ENCODE measurements around the gene CACNB1. TPM values are rescaled to one million over a fixed set of nuclear protein-coding genes. Genes with fewer than 3 reads are reported as not detected.

Gene CACNB1
- total and polyA plus RNA-seq, 2 experiments from 2014 or later, result 6.6 to 7.1 TPM

DNA sequence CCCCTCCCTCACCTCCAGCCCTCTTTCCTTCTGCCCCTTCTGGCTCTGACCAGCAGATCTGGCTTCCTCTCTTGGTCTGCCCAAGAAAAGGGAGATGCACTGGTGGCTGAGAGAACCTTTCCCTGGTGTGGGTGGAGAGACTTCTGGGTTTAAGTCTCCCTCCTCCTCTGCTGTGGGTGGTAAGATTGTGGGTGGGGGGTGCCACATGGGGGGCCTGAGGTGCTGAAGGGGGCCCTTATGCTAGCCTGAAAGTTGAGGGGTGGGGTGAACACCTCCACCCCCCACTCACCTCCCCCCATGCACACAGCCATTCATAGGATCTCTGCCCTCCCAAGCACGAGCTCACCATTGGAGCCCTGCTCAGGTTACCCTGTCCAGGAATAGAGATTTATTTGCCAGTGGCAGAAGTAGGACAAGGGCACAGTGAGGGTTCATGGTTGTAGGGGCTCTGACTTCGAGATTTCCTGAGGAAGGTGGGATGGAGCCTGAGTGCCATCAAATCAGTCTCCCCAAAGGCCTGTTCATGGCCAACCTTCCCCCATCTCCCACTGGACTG lies 30.0 kb upstream of the CACNB1 start:
- in situ Hi-C loops (cut with MboI), result no loop called here
- H3K27ac ChIP-seq, result no peak overlapping the region
- H3K9me3 ChIP-seq (ENCODE audit: low read depth), result no peaks in the 10 kb centered on the region
- no peak overlapping the region for H3K9ac ChIP-seq
- TF ChIP-seq EZH2phosphoT487 (IDR thresholded peaks at IDR 0.05; ENCODE audit: insufficient read depth, low read depth) (no peak), EZH2 (IDR thresholded peaks at IDR 0.05; ENCODE audit: insufficient read depth, poor library complexity, severe bottlenecking) (no peak)
- no peak overlapping the region for H3K4me3 ChIP-seq
- H3K4me1 ChIP-seq (ENCODE audit: insufficient read depth), result peaks cover 13% of the 10 kb centered on the region
- H2AFZ ChIP-seq, result no peak overlapping the region
- 0 out of 2 replicates have a peak, but pooled peaks cover 5% of the 10 kb centered on the region for H3F3A ChIP-seq (ENCODE audit: insufficient read depth)
- no peak overlapping the region for H3K4me2 ChIP-seq (ENCODE audit: unreplicated experiment)
- no peaks in the 10 kb centered on the region for H3K9me2 ChIP-seq (ENCODE audit: insufficient read depth)
- WGBS, 2 experiments (ENCODE audit: low coverage in 1 of 2, low lambda C conversion rate in 2 of 2, missing lambda C conversion rate in 2 of 2), result 51 to 53% methylated on average over 2 of the region's 2 CpGs
- H3K79me2 ChIP-seq (ENCODE audit: insufficient read depth), result no peaks in the 10 kb centered on the region
- peaks cover 11% of the 10 kb centered on the region for H3K27me3 ChIP-seq (replicated peaks; ENCODE audit: insufficient read depth)
- no peak for DNase-seq
- H4K20me1 ChIP-seq (ENCODE audit: insufficient read depth), result no peaks in the 10 kb centered on the region
- H3K36me3 ChIP-seq (ENCODE audit: low read depth), result no peaks in the 10 kb centered on the region

DNA sequence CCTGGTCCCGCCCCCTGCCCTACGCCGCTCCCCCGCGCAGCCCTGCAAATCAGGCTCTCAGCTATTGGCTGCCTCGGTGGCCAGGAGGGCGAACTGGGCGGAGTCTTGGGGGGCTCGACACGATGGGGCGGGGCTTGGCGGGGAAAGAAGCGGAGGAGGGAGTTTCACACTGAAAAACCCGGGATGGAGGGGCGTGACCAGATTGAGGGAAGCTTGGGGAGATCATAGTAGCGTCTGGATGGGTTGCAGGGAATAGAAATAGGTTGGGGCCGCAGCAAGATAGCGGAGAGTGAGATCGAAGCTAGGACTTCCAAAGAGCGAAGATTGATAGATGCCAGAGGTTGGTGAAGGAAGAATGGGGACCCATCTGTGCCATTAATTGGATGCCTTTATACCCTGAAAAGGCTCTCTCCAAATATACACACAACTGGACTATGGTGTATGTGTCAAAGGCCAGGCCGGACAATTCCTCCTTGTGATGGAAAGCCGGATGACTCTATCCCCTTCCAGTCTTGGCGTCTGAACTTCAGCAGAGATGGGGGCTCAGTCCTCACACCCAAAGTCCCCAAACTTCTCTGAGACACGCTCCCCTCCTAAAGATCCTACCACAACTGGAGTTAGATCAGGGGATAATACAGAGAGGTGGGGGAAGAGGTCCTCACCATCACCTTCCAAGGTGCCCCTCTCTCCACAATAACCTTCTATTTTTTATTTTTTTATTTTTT lies 28.7 kb upstream of the CACNB1 start:
- Histone ChIP-seq H3K79me2 (ENCODE audit: insufficient read depth) (no peaks in the 10 kb centered on the region), H3F3A (ENCODE audit: insufficient read depth) (0 out of 2 replicates have a peak, but pooled peaks cover 5% of the 10 kb centered on the region), H3K4me1 (ENCODE audit: insufficient read depth) (peaks cover 9% of the 10 kb centered on the region), H2AFZ (0 out of 2 replicates have a peak overlapping the region, but pooled peaks have one; percentile 27), H3K4me2 (ENCODE audit: unreplicated experiment) (peak overlapping the region; percentile 82), H3K9me3 (ENCODE audit: low read depth) (no peaks in the 10 kb centered on the region), H3K9ac (no peak overlapping the region), H3K4me3 (peak overlapping the region; percentile 58), H3K27me3 (replicated peaks; ENCODE audit: insufficient read depth) (peaks cover 11% of the 10 kb centered on the region), H3K36me3 (ENCODE audit: low read depth) (no peaks in the 10 kb centered on the region), H3K27ac (no peak overlapping the region), H3K9me2 (ENCODE audit: insufficient read depth) (no peaks in the 10 kb centered on the region), H4K20me1 (ENCODE audit: insufficient read depth) (no peaks in the 10 kb centered on the region)
- in situ Hi-C loops (cut with MboI), result no loop called here
- WGBS, 2 experiments (ENCODE audit: low coverage in 1 of 2, low lambda C conversion rate in 2 of 2, missing lambda C conversion rate in 2 of 2), result 15 to 20% methylated on average over 18 to 24 of the region's 24 CpGs
- peak; percentile 57 for DNase-seq
- TF ChIP-seq EZH2 (IDR thresholded peaks at IDR 0.05; ENCODE audit: insufficient read depth, poor library complexity, severe bottlenecking) (no peak), EZH2phosphoT487 (IDR thresholded peaks at IDR 0.05; ENCODE audit: insufficient read depth, low read depth) (no peak)

DNA sequence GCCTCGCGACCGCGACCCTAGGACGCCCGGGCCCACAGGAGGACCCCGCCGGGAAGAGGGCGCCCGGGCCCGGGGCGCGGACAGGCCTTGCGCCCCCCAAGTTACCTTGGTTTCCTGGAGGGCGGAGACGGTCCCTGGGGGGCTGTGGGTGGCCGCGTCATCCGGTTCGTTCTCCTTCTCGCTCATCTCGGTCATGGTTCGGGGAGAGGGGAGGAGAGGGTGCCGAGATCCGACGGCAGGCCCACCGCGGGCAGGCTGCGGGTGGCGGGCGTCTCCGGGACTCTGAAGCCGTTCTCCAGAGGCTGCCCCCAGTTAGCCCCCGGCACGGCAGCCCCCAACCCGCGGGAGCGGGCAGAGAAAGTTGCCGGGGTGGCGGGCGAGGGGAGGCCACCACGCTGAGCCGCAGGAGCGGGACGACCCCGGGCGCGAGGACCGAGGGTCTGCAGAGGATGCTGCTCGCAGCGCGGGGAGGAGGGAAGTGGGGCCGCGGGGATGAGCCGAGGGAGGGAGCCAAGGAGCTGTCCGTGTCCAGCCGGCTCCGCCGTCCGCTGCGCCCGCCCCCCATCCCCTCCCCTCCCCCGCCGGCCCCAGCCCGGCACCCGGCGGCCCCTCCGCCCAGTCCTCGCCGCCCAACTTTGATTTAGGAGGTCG lies 28.0 kb upstream of the CACNB1 start, which contains the start of gene STAC2:
STAC2 (minus strand) TSS at position 638 of the 651 bp plus-strand sequence; CDS start at position 195, 443 bp downstream.
- Histone ChIP-seq H3K79me2 (ENCODE audit: insufficient read depth) (no peaks in the 10 kb centered on the region), H3K4me1 (ENCODE audit: insufficient read depth) (peaks cover 9% of the 10 kb centered on the region), H3K36me3 (ENCODE audit: low read depth) (no peaks in the 10 kb centered on the region), H2AFZ (peak within 1 kb of the TSS; percentile 27; the same call in 1 of the 2 replicates), H3K4me2 (ENCODE audit: unreplicated experiment) (peak within 1 kb of the TSS; percentile 82), H3K9me2 (ENCODE audit: insufficient read depth) (no peaks in the 10 kb centered on the region), H3K27me3 (replicated peaks; ENCODE audit: insufficient read depth) (peaks cover 11% of the 10 kb centered on the region), H4K20me1 (ENCODE audit: insufficient read depth) (no peaks in the 10 kb centered on the region), H3K9ac (no peak within 1 kb of the TSS), H3K9me3 (ENCODE audit: low read depth) (no peaks in the 10 kb centered on the region), H3F3A (ENCODE audit: insufficient read depth) (0 out of 2 replicates have a peak, but pooled peaks cover 5% of the 10 kb centered on the region), H3K27ac (no peak within 1 kb of the TSS), H3K4me3 (peak within 1 kb of the TSS; percentile 58)
- in situ Hi-C loops (cut with MboI), result no loop called here
- peak; percentile 34 for DNase-seq
- peak; percentile 9 for TF ChIP-seq EZH2 (IDR thresholded peaks at IDR 0.05; ENCODE audit: insufficient read depth, poor library complexity, severe bottlenecking)
- TF ChIP-seq EZH2phosphoT487 (IDR thresholded peaks at IDR 0.05; ENCODE audit: insufficient read depth, low read depth), result 0 out of 2 replicates have a peak, but pooled peaks have one; percentile 50
- 3 to 6% methylated on average over 36 to 46 of the region's 71 CpGs for WGBS, 2 experiments (ENCODE audit: low coverage in 1 of 2, low lambda C conversion rate in 2 of 2, missing lambda C conversion rate in 2 of 2)

DNA sequence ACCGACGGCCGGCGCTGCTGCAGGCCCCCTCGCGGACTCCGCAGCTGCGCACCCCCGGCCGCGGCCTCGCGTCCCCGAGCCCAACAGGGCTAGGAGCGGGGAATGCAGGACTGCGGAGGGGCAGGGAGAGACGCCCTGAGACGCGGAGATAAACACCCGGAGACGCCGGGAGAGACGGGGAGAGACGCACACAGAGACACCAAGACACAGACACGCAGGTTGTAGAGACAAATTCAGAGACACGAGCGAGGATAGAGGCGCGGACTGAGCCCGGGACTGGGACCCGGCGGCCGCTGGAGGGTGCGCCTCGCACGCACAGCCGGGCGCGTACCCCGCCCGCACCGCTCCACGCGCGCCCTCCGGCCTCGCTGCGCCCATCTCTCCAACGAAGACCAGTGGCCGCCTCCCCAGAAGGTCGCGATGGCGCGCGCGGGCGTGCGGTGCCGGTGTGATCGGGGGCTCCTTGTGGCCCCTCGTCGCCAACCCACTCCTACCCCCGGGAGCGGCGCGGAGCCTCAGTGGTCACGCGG lies 27.4 kb upstream of the CACNB1 start:
- no peak overlapping the region for H3K27ac ChIP-seq
- DNase-seq, result no peak
- no peaks in the 10 kb centered on the region for H4K20me1 ChIP-seq (ENCODE audit: insufficient read depth)
- H3K4me1 ChIP-seq (ENCODE audit: insufficient read depth), result peaks cover 9% of the 10 kb centered on the region
- no peaks in the 10 kb centered on the region for H3K79me2 ChIP-seq (ENCODE audit: insufficient read depth)
- H3F3A ChIP-seq (ENCODE audit: insufficient read depth), result 0 out of 2 replicates have a peak, but pooled peaks cover 5% of the 10 kb centered on the region
- peak overlapping the region; percentile 27; the same call in 1 of the 2 replicates for H2AFZ ChIP-seq
- in situ Hi-C loops (cut with MboI), result no loop called here
- no peaks in the 10 kb centered on the region for H3K9me3 ChIP-seq (ENCODE audit: low read depth)
- TF ChIP-seq EZH2phosphoT487 (IDR thresholded peaks at IDR 0.05; ENCODE audit: insufficient read depth, low read depth) (no peak), EZH2 (IDR thresholded peaks at IDR 0.05; ENCODE audit: insufficient read depth, poor library complexity, severe bottlenecking) (no peak)
- no peaks in the 10 kb centered on the region for H3K9me2 ChIP-seq (ENCODE audit: insufficient read depth)
- H3K4me3 ChIP-seq, result peak overlapping the region; percentile 58; the same call in 1 of the 2 replicates
- H3K27me3 ChIP-seq (replicated peaks; ENCODE audit: insufficient read depth), result peaks cover 11% of the 10 kb centered on the region
- WGBS, 2 experiments (ENCODE audit: low coverage in 1 of 2, low lambda C conversion rate in 2 of 2, missing lambda C conversion rate in 2 of 2), result 9 to 11% methylated on average over 53 to 62 of the region's 68 CpGs
- H3K9ac ChIP-seq, result no peak overlapping the region
- no peak overlapping the region for H3K4me2 ChIP-seq (ENCODE audit: unreplicated experiment)
- H3K36me3 ChIP-seq (ENCODE audit: low read depth), result no peaks in the 10 kb centered on the region
